HG03520 (cell line): Measurements from ENCODE around the gene MINK1.
"Not testable (repeated sequence)": the region's sequence is repeated elsewhere in the genome, so short reads cannot be mapped to it uniquely, and the experiment has no call there.

ENCODE experiments used
- ATAC-seq: cut with Tn5 transposase; IDR thresholded peaks from one replicate; pipeline ENCODE4 v1.9.1; 2021; ENCODE audit warnings: mild to moderate bottlenecking, moderate library complexity; ENCODE audit not compliant: unreplicated experiment

The MINK1 gene

GRCh38 chr17:4810696-4811290 lies 22.3 kb upstream of the MINK1 start:
- ATAC-seq = no peak

GRCh38 chr17:4811471-4811870 lies 21.7 kb upstream of the MINK1 start:
- ATAC-seq = no peak

- ATAC-seq = no peak
Measured at GRCh38 chr17:4812690-4813089, 20.4 kb upstream of the MINK1 start.

GRCh38 chr17:4815043-4815675 lies 18.0 kb upstream of the MINK1 start:
- ATAC-seq = no peak

GRCh38 chr17:4816826-4817225 lies 16.3 kb upstream of the MINK1 start:
- no peak for ATAC-seq

- ATAC-seq = no peak
Measured at GRCh38 chr17:4818276-4818675, 14.9 kb upstream of the MINK1 start.

- ATAC-seq = no peak
Measured at GRCh38 chr17:4822835-4823234, 10.3 kb upstream of the MINK1 start.

- no peak for ATAC-seq
Measured at GRCh38 chr17:4823373-4824089, 9.6 kb upstream of the MINK1 start.

- ATAC-seq = no peak
Measured at GRCh38 chr17:4827399-4827798, 5.7 kb upstream of the MINK1 start.

GRCh38 chr17:4832829-4833177 lies 337 bp upstream of the MINK1 start:
- ATAC-seq = not testable (repeated sequence)

- ATAC-seq = no peak
Measured at GRCh38 chr17:4833941-4834680, 971 bp downstream of the MINK1 start.

GRCh38 chr17:4834681-4835020 lies 1.5 kb downstream of the MINK1 start:
- ATAC-seq = no peak

GRCh38 chr17:4836221-4836620 lies 3.1 kb downstream of the MINK1 start:
- no peak for ATAC-seq

GRCh38 chr17:4837471-4838308 lies 4.5 kb downstream of the MINK1 start:
- ATAC-seq = no peak

GRCh38 chr17:4838309-4838785 lies 5.2 kb downstream of the MINK1 start:
- no peak for ATAC-seq

- ATAC-seq = no peak
Measured at GRCh38 chr17:4839221-4839620, 6.1 kb downstream of the MINK1 start.

GRCh38 chr17:4839965-4840892 lies 7.1 kb downstream of the MINK1 start:
- no peak for ATAC-seq

- no peak for ATAC-seq
Measured at GRCh38 chr17:4840893-4841242, 7.7 kb downstream of the MINK1 start.

GRCh38 chr17:4842376-4842775 lies 9.2 kb downstream of the MINK1 start:
- no peak for ATAC-seq
